GM23248 (cell line): ENCODE data around the gene SOD3. TPM values are rescaled to one million over a fixed set of nuclear protein-coding genes. Genes with fewer than 3 reads are reported as not detected.

Experiments
- DNase-seq: peaks from one replicate; pipeline ENCODE4 v3.0.0-alpha.2; 2015
- H2AFZ ChIP-seq: fragments of 200-600 bp; sonication (generic); 2 replicates; pipeline ENCODE4 v1.6.1; 2016; ENCODE audit warnings: antibody characterized with exemption
- H3F3A ChIP-seq: fragments of 200-600 bp; sonication (generic); 2 replicates; pipeline ENCODE4 v1.6.1; 2016; ENCODE audit warnings: mild to moderate bottlenecking, antibody characterized with exemption, mixed run types; ENCODE audit not compliant: insufficient read depth
- H3K27ac ChIP-seq: fragments of 200-600 bp; sonication (generic); 2 replicates; pipeline ENCODE4 v1.5.1; 2016; ENCODE audit warnings: mild to moderate bottlenecking
- H3K27me3 ChIP-seq: fragments of 200-600 bp; sonication (generic); replicated peaks from 2 replicates; pipeline ENCODE4 v1.6.1; 2016; ENCODE audit warnings: mild to moderate bottlenecking; ENCODE audit not compliant: insufficient read depth
- H3K36me3 ChIP-seq: fragments of 200-600 bp; sonication (generic); 2 replicates; pipeline ENCODE4 v1.6.1; 2016; ENCODE audit warnings: low read depth, mild to moderate bottlenecking
- H3K4me1 ChIP-seq: fragments of 200-600 bp; sonication (generic); 2 replicates; pipeline ENCODE4 v1.6.1; 2016; ENCODE audit warnings: mild to moderate bottlenecking; ENCODE audit not compliant: insufficient read depth
- H3K4me2 ChIP-seq: fragments of 200-600 bp; sonication (generic); one replicate; pipeline ENCODE4 v1.6.1; 2016; ENCODE audit warnings: mild to moderate bottlenecking; ENCODE audit not compliant: unreplicated experiment
- H3K4me3 ChIP-seq: fragments of 200-600 bp; sonication (generic); 2 replicates; pipeline ENCODE4 v1.5.1; 2016; ENCODE audit warnings: mild to moderate bottlenecking
- H3K79me2 ChIP-seq: fragments of 200-600 bp; sonication (generic); 2 replicates; pipeline ENCODE4 v1.6.1; 2016; ENCODE audit warnings: mild to moderate bottlenecking; ENCODE audit not compliant: insufficient read depth
- H3K9ac ChIP-seq: fragments of 200-600 bp; sonication (generic); 2 replicates; pipeline ENCODE4 v1.6.1; 2016; ENCODE audit warnings: mild to moderate bottlenecking
- H3K9me2 ChIP-seq: fragments of 200-600 bp; sonication (generic); 2 replicates; pipeline ENCODE4 v1.6.1; 2016; ENCODE audit warnings: mixed run types, mild to moderate bottlenecking, moderate library complexity; ENCODE audit not compliant: insufficient read depth
- H3K9me3 ChIP-seq: fragments of 200-600 bp; sonication (generic); one replicate; pipeline ENCODE4 v1.6.1; 2017; ENCODE audit warnings: low read depth
- H4K20me1 ChIP-seq: fragments of 200-600 bp; sonication (generic); 2 replicates; pipeline ENCODE4 v1.6.0; 2016; ENCODE audit not compliant: insufficient read depth
- EZH2 ChIP-seq: fragments of 200-600 bp; sonication (generic); IDR thresholded peaks from 2 replicates; pipeline ENCODE4 v1.6.1; 2018; ENCODE audit warnings: antibody characterized with exemption, mild to moderate bottlenecking; ENCODE audit not compliant: insufficient read depth, poor library complexity, severe bottlenecking
- EZH2phosphoT487 ChIP-seq: fragments of 200-600 bp; sonication (generic); IDR thresholded peaks from 2 replicates; pipeline ENCODE4 v1.6.1; 2018; ENCODE audit warnings: antibody characterized with exemption, moderate library complexity, mild to moderate bottlenecking, low read depth; ENCODE audit not compliant: insufficient read depth
- WGBS, 2 experiments: methylation state at CpG; one replicate each; pipeline ENCODE4 v1.1.6; 2015 to 2017; ENCODE audit warnings: low lambda C conversion rate in 2 of 2, low coverage in 1 of 2; ENCODE audit errors: missing lambda C conversion rate in 2 of 2; 5-methylcytosine and 5-hydroxymethylcytosine counted together
- in situ Hi-C: fragments of 300-500 bp; cut with MboI; formaldehyde crosslinking; loops from 2 replicates; pipeline ENCODE4 v1.15.0; 2020
- polyA plus RNA-seq: library from polyadenylated mRNA; unstranded; fragments of >200 nt; fragmentation: Nextera tagmentation; extraction: Ambion mirVana; gene quantifications from 2 replicates; pipeline ENCODE4 v1.2.1, GENCODE V29; 2016
- total RNA-seq: library from RNA; depleted of rRNA; stranded (reverse); fragments of >200 nt; shearing (Covaris generic); gene quantifications from 2 replicates; pipeline ENCODE4 v1.2.3, GENCODE V29; 2014

SOD3 gene
- total and polyA plus RNA-seq, 2 experiments from 2014 or later = 8.2 to 10.1 TPM

DNA sequence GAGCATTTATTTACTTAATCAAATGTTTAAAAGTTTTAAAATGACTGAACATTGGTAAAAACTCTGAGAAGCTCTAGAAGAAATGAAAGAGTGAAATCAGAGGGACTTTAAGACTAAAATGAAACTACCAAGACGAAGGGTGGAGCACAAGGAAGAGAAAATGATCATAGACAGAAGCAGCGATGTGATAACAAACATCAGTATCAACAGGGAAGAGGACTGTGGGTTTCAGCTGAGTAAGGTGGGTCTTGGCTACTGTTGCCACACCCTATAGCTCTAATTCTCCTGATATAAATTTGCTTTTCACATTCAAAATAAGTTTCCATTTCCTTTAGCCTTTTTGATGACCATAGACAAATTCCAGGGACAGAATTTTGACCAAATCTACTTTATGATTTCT, 18.4 kb downstream of the SOD3 start:
- Histone ChIP-seq H3K27ac (no peak overlapping the region), H3K9ac (no peak overlapping the region), H3K4me3 (no peak overlapping the region), H3K79me2 (no peaks in the 10 kb centered on the region), H3K9me2 (no peaks in the 10 kb centered on the region), H3K4me2 (no peak overlapping the region), H4K20me1 (no peaks in the 10 kb centered on the region), H2AFZ (no peak overlapping the region), H3K27me3 (no peaks in the 10 kb centered on the region), H3K9me3 (no peaks in the 10 kb centered on the region), H3K4me1 (peaks cover 7% of the 10 kb centered on the region; the same call in 1 of the 2 replicates), H3K36me3 (no peaks in the 10 kb centered on the region), H3F3A (no peaks in the 10 kb centered on the region)
- 88 to 89% methylated on average over 2 of the region's 2 CpGs for WGBS, 2 experiments
- in situ Hi-C loops = no loop called here
- no peak for DNase-seq
- TF ChIP-seq EZH2phosphoT487 (no peak), EZH2 (no peak)

- no peaks in the 10 kb centered on the region for H3K9me2 ChIP-seq
- peak overlapping the region; percentile 38 for H3K4me2 ChIP-seq
- no peak overlapping the region for H3K4me3 ChIP-seq
- no peaks in the 10 kb centered on the region for H3K79me2 ChIP-seq
- no peaks in the 10 kb centered on the region for H3K4me1 ChIP-seq
- peak overlapping the region; percentile 33; the same call in 1 of the 2 replicates for H3K9ac ChIP-seq
- no peaks in the 10 kb centered on the region for H3K9me3 ChIP-seq
- peak overlapping the region; percentile 75 for H2AFZ ChIP-seq
- WGBS, 2 experiments = 50 to 60% methylated on average over 18 of the region's 18 CpGs
- no peaks in the 10 kb centered on the region for H3K27me3 ChIP-seq
- no peaks in the 10 kb centered on the region for H3K36me3 ChIP-seq
- no peaks in the 10 kb centered on the region for H4K20me1 ChIP-seq
- no peaks in the 10 kb centered on the region for H3F3A ChIP-seq
- peak; percentile 64 for DNase-seq
- in situ Hi-C loops = no loop called here
- TF ChIP-seq EZH2phosphoT487 (no peak), EZH2 (no peak)
- peak overlapping the region; percentile 7; the same call in 1 of the 2 replicates for H3K27ac ChIP-seq
These were observed 21.4 kb downstream of the SOD3 start for GRCh38 chr4:24816797-24817196.

DNA sequence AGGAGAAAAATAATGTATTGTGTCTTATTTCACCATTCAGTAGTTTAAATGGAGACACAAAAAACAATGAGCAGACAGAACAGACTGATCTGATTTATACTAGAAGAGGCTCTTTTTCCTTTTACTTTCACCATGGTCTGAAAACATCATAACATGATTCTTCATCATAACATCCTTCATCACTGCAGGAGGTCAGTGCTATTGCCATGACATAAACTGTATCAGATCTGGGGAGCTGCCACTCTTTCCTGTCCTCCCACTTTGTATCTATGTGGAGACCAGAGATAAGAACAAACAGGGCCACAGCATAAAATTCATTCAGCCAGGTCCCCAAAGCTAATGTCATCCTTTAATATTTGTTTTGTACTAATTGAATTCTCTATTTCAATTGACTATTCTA, 25.2 kb downstream of the SOD3 start:
- no peaks in the 10 kb centered on the region for H3F3A ChIP-seq
- H4K20me1 ChIP-seq = no peaks in the 10 kb centered on the region
- in situ Hi-C loops = no loop called here
- TF ChIP-seq EZH2phosphoT487 = no peak
- TF ChIP-seq EZH2 = no peak
- no peak overlapping the region for H3K4me3 ChIP-seq
- no peaks in the 10 kb centered on the region for H3K79me2 ChIP-seq
- H3K36me3 ChIP-seq = no peaks in the 10 kb centered on the region
- H3K9me3 ChIP-seq = no peaks in the 10 kb centered on the region
- no peak for DNase-seq
- no peaks in the 10 kb centered on the region; the same call in 1 of the 2 replicates for H3K4me1 ChIP-seq
- H3K9ac ChIP-seq = no peak overlapping the region
- H3K9me2 ChIP-seq = no peaks in the 10 kb centered on the region
- H3K27me3 ChIP-seq = no peaks in the 10 kb centered on the region
- no peak overlapping the region for H3K4me2 ChIP-seq
- H3K27ac ChIP-seq = no peak overlapping the region
- H2AFZ ChIP-seq = no peak overlapping the region

DNA sequence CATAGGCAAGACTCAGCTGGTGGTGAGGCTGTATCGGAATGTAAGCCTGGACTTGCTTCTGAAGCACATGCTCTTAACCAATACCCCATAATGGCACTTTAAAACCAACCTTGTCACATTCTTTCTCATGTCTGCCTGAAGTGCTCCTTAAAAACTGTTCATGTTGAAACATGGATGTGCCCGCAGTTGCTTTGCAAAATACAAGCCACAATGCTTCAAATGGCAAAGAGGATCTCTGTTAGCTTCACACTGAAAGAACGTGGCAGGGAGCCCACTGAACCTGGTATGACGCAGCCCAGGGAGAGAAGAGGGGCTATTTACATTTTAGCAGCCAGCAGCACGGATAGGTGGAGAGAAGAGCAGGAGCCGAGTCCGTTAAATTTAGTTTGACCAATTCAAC, 29.3 kb downstream of the SOD3 start:
- no peak overlapping the region for H2AFZ ChIP-seq
- no peaks in the 10 kb centered on the region for H3K9me3 ChIP-seq
- in situ Hi-C loops = no loop called here
- H3K4me2 ChIP-seq = no peak overlapping the region
- H3K4me1 ChIP-seq = no peaks in the 10 kb centered on the region; the same call in 1 of the 2 replicates
- no peak overlapping the region for H3K9ac ChIP-seq
- TF ChIP-seq EZH2 (no peak), EZH2phosphoT487 (no peak)
- WGBS, 2 experiments = 92 to 97% methylated on average over 7 of the region's 7 CpGs
- no peaks in the 10 kb centered on the region for H4K20me1 ChIP-seq
- no peaks in the 10 kb centered on the region for H3K79me2 ChIP-seq
- H3K27me3 ChIP-seq = no peaks in the 10 kb centered on the region
- DNase-seq = no peak
- H3K4me3 ChIP-seq = no peak overlapping the region
- H3F3A ChIP-seq = no peaks in the 10 kb centered on the region
- H3K9me2 ChIP-seq = no peaks in the 10 kb centered on the region
- H3K36me3 ChIP-seq = 0 out of 2 replicates have a peak, but pooled peaks cover 4% of the 10 kb centered on the region
- H3K27ac ChIP-seq = no peak overlapping the region

DNA sequence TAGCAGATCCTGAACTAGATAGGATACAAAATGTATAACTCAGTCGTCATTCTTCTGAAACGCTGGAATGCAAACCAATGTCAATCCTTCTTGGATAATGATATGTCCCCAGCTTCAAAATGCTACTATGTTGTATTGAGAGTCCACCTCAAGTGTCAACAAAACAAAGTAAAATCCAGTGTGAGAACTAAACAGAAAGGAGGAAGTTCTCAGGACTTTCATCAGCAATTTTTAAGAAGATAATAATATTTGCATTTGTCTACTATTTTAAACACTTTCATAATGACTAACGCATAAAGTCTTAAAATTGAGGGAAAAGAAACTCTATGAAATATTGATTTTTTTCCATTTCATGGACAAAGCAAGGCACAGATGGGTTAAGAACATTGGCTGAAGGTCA, 36.3 kb downstream of the SOD3 start:
- no peak for DNase-seq
- TF ChIP-seq EZH2phosphoT487 (no peak), EZH2 (no peak)
- Histone ChIP-seq H3K4me1 (no peaks in the 10 kb centered on the region), H3K36me3 (0 out of 2 replicates have a peak, but pooled peaks cover 4% of the 10 kb centered on the region), H3K79me2 (no peaks in the 10 kb centered on the region), H3K4me2 (no peak overlapping the region), H4K20me1 (no peaks in the 10 kb centered on the region), H3K27me3 (no peaks in the 10 kb centered on the region), H3K9me3 (no peaks in the 10 kb centered on the region), H3K4me3 (no peak overlapping the region), H3F3A (no peaks in the 10 kb centered on the region), H3K9ac (no peak overlapping the region), H2AFZ (no peak overlapping the region), H3K27ac (no peak overlapping the region), H3K9me2 (no peaks in the 10 kb centered on the region)
- in situ Hi-C loops = no loop called here
- WGBS, 2 experiments = 97 to 98% methylated on average over 3 of the region's 3 CpGs
